ENCODE results near the gene LRRC1.

Gene LRRC1

GRCh38 chr6:53767941-53768340 is 26.9 kb upstream of the LRRC1 start:
- H3K9ac ChIP-seq (ENCODE audit: low read depth, low read length, poor library complexity) = no peak overlapping the region
- no peak overlapping the region for H3K27ac ChIP-seq (replicated peaks; ENCODE audit: low read length)
- no peak overlapping the region for H4K8ac ChIP-seq (ENCODE audit: low read depth, low read length)
- WGBS, 2 donors (ENCODE audit: extremely low coverage in 2 of 2, insufficient read length in 2 of 2, insufficient replicate concordance in 1 of 2) = no CpG with 5 or more reads among the region's 4 CpGs
- H2BK12ac ChIP-seq (ENCODE audit: low read length) = no peak overlapping the region
- DNase-seq (ENCODE audit: low spot score) = no peak
- no peaks in the 10 kb centered on the region for H3K36me3 ChIP-seq (replicated peaks in 1 of 2; ENCODE audit: control insufficient read depth in 2 of 2, insufficient read depth in 2 of 2, low read length in 2 of 2)
- H3K23ac ChIP-seq (ENCODE audit: low read depth, low read length, poor library complexity) = no peak overlapping the region
- H2BK5ac ChIP-seq (ENCODE audit: low read length) = no peak overlapping the region
- H4K91ac ChIP-seq (ENCODE audit: low read depth, low read length, poor library complexity) = no peak overlapping the region
- no peak overlapping the region for H2AFZ ChIP-seq (ENCODE audit: low read length)
- no peaks in the 10 kb centered on the region for H3K9me3 ChIP-seq (replicated peaks in 1 of 2; ENCODE audit: control insufficient read depth in 2 of 2, insufficient read depth in 1 of 2, low read depth in 1 of 2, low read length in 2 of 2)
- H3K18ac ChIP-seq (ENCODE audit: low read length) = no peak overlapping the region
- H2AK5ac ChIP-seq (ENCODE audit: low read depth, low read length) = no peak overlapping the region
- H2BK120ac ChIP-seq (ENCODE audit: low read depth, low read length) = no peak overlapping the region
- no peak overlapping the region for H3K4me3 ChIP-seq (ENCODE audit: low read length in 2 of 2)
- H3K4me1 ChIP-seq (ENCODE audit: control insufficient read depth in 2 of 2, insufficient read depth in 1 of 2, low read depth in 1 of 2, low read length in 2 of 2) = peaks cover 0 to 5% of the 10 kb centered on the region in 2 donors
- no peaks in the 10 kb centered on the region for H3K27me3 ChIP-seq (ENCODE audit: control insufficient read depth in 3 of 3, insufficient read depth in 3 of 3, low read depth in 1 of 3, low read length in 3 of 3)
- no peak overlapping the region for H3K14ac ChIP-seq (ENCODE audit: low read length)
- H3K4me2 ChIP-seq (ENCODE audit: insufficient read depth, low read length, poor library complexity, severe bottlenecking) = no peak overlapping the region
- no peak overlapping the region for H2BK15ac ChIP-seq (ENCODE audit: low read length)
- H3K79me1 ChIP-seq (ENCODE audit: low read depth, low read length) = no peaks in the 10 kb centered on the region
- H3K4ac ChIP-seq (ENCODE audit: low read length) = no peak overlapping the region

- Histone ChIP-seq H3K4me1 (ENCODE audit: control insufficient read depth in 2 of 2, insufficient read depth in 1 of 2, low read depth in 1 of 2, low read length in 2 of 2) (peaks cover 0 to 5% of the 10 kb centered on the region in 2 donors), H3K4me3 (ENCODE audit: low read length in 2 of 2) (no peak overlapping the region), H3K36me3 (replicated peaks in 1 of 2; ENCODE audit: control insufficient read depth in 2 of 2, insufficient read depth in 2 of 2, low read length in 2 of 2) (no peaks in the 10 kb centered on the region), H3K18ac (ENCODE audit: low read length) (no peak overlapping the region), H2AK5ac (ENCODE audit: low read depth, low read length) (no peak overlapping the region), H3K27ac (replicated peaks; ENCODE audit: low read length) (peak overlapping the region; percentile 22), H3K23ac (ENCODE audit: low read depth, low read length, poor library complexity) (no peak overlapping the region), H2BK15ac (ENCODE audit: low read length) (no peak overlapping the region), H2AFZ (ENCODE audit: low read length) (no peak overlapping the region), H3K9me3 (replicated peaks in 1 of 2; ENCODE audit: control insufficient read depth in 2 of 2, insufficient read depth in 1 of 2, low read depth in 1 of 2, low read length in 2 of 2) (no peaks in the 10 kb centered on the region), H2BK12ac (ENCODE audit: low read length) (no peak overlapping the region), H4K91ac (ENCODE audit: low read depth, low read length, poor library complexity) (no peak overlapping the region), H2BK120ac (ENCODE audit: low read depth, low read length) (no peak overlapping the region), H3K79me1 (ENCODE audit: low read depth, low read length) (no peaks in the 10 kb centered on the region), H2BK5ac (ENCODE audit: low read length) (no peak overlapping the region), H3K4me2 (ENCODE audit: insufficient read depth, low read length, poor library complexity, severe bottlenecking) (no peak overlapping the region), H3K9ac (ENCODE audit: low read depth, low read length, poor library complexity) (no peak overlapping the region), H3K14ac (ENCODE audit: low read length) (no peak overlapping the region), H3K4ac (ENCODE audit: low read length) (no peak overlapping the region), H4K8ac (ENCODE audit: low read depth, low read length) (no peak overlapping the region), H3K27me3 (ENCODE audit: control insufficient read depth in 3 of 3, insufficient read depth in 3 of 3, low read depth in 1 of 3, low read length in 3 of 3) (no peaks in the 10 kb centered on the region)
- DNase-seq (ENCODE audit: low spot score) = no peak
- 100% methylated on average over 1 of the region's 2 CpGs; no CpG with 5 or more reads in 1 of the 2 donors for WGBS, 2 donors (ENCODE audit: extremely low coverage in 2 of 2, insufficient read length in 2 of 2, insufficient replicate concordance in 1 of 2)
These were observed 26.2 kb upstream of the LRRC1 start for GRCh38 chr6:53768636-53769035.

- Histone ChIP-seq H3K4me3 (ENCODE audit: low read length in 2 of 2) (no peak overlapping the region), H2BK120ac (ENCODE audit: low read depth, low read length) (no peak overlapping the region), H3K9me3 (replicated peaks in 1 of 2; ENCODE audit: control insufficient read depth in 2 of 2, insufficient read depth in 1 of 2, low read depth in 1 of 2, low read length in 2 of 2) (peaks cover 0 to 5% of the 10 kb centered on the region in 2 donors), H3K9ac (ENCODE audit: low read depth, low read length, poor library complexity) (no peak overlapping the region), H4K8ac (ENCODE audit: low read depth, low read length) (no peak overlapping the region), H3K4ac (ENCODE audit: low read length) (no peak overlapping the region), H3K23ac (ENCODE audit: low read depth, low read length, poor library complexity) (no peak overlapping the region), H3K27me3 (ENCODE audit: control insufficient read depth in 3 of 3, insufficient read depth in 3 of 3, low read depth in 1 of 3, low read length in 3 of 3) (no peaks in the 10 kb centered on the region), H3K4me1 (ENCODE audit: control insufficient read depth in 2 of 2, insufficient read depth in 1 of 2, low read depth in 1 of 2, low read length in 2 of 2) (peaks cover 0 to 5% of the 10 kb centered on the region in 2 donors), H2AK5ac (ENCODE audit: low read depth, low read length) (no peak overlapping the region), H3K27ac (replicated peaks; ENCODE audit: low read length) (no peak overlapping the region), H3K4me2 (ENCODE audit: insufficient read depth, low read length, poor library complexity, severe bottlenecking) (no peak overlapping the region), H3K36me3 (replicated peaks in 1 of 2; ENCODE audit: control insufficient read depth in 2 of 2, insufficient read depth in 2 of 2, low read length in 2 of 2) (no peaks in the 10 kb centered on the region), H4K91ac (ENCODE audit: low read depth, low read length, poor library complexity) (no peak overlapping the region), H2BK12ac (ENCODE audit: low read length) (no peak overlapping the region), H3K18ac (ENCODE audit: low read length) (no peak overlapping the region), H2BK5ac (ENCODE audit: low read length) (no peak overlapping the region), H3K14ac (ENCODE audit: low read length) (no peak overlapping the region), H2AFZ (ENCODE audit: low read length) (no peak overlapping the region), H2BK15ac (ENCODE audit: low read length) (no peak overlapping the region), H3K79me1 (ENCODE audit: low read depth, low read length) (no peaks in the 10 kb centered on the region)
- WGBS, 2 donors (ENCODE audit: extremely low coverage in 2 of 2, insufficient read length in 2 of 2, insufficient replicate concordance in 1 of 2) = no CpG with 5 or more reads among the region's 2 CpGs
- DNase-seq (ENCODE audit: low spot score) = no peak
These were observed 24.0 kb upstream of the LRRC1 start for GRCh38 chr6:53770780-53771249.

GRCh38 chr6:53771785-53772624 is 22.8 kb upstream of the LRRC1 start:
- H3K4me2 ChIP-seq (ENCODE audit: insufficient read depth, low read length, poor library complexity, severe bottlenecking) = no peak overlapping the region
- H3K36me3 ChIP-seq (replicated peaks in 1 of 2; ENCODE audit: control insufficient read depth in 2 of 2, insufficient read depth in 2 of 2, low read length in 2 of 2) = no peaks in the 10 kb centered on the region
- DNase-seq (ENCODE audit: low spot score) = no peak
- no peak overlapping the region for H4K8ac ChIP-seq (ENCODE audit: low read depth, low read length)
- no CpG with 5 or more reads among the region's 2 CpGs for WGBS, 2 donors (ENCODE audit: extremely low coverage in 2 of 2, insufficient read length in 2 of 2, insufficient replicate concordance in 1 of 2)
- no peak overlapping the region for H3K23ac ChIP-seq (ENCODE audit: low read depth, low read length, poor library complexity)
- H3K9ac ChIP-seq (ENCODE audit: low read depth, low read length, poor library complexity) = no peak overlapping the region
- no peak overlapping the region for H3K18ac ChIP-seq (ENCODE audit: low read length)
- no peaks in the 10 kb centered on the region for H3K27me3 ChIP-seq (ENCODE audit: control insufficient read depth in 3 of 3, insufficient read depth in 3 of 3, low read depth in 1 of 3, low read length in 3 of 3)
- no peak overlapping the region for H2AK5ac ChIP-seq (ENCODE audit: low read depth, low read length)
- peaks cover 0 to 5% of the 10 kb centered on the region in 2 donors for H3K4me1 ChIP-seq (ENCODE audit: control insufficient read depth in 2 of 2, insufficient read depth in 1 of 2, low read depth in 1 of 2, low read length in 2 of 2)
- H3K79me1 ChIP-seq (ENCODE audit: low read depth, low read length) = no peaks in the 10 kb centered on the region
- H3K4ac ChIP-seq (ENCODE audit: low read length) = no peak overlapping the region
- no peak overlapping the region for H2BK12ac ChIP-seq (ENCODE audit: low read length)
- no peak overlapping the region for H2BK120ac ChIP-seq (ENCODE audit: low read depth, low read length)
- H3K4me3 ChIP-seq (ENCODE audit: low read length in 2 of 2) = no peak overlapping the region
- H4K91ac ChIP-seq (ENCODE audit: low read depth, low read length, poor library complexity) = no peak overlapping the region
- H3K14ac ChIP-seq (ENCODE audit: low read length) = no peak overlapping the region
- H2AFZ ChIP-seq (ENCODE audit: low read length) = no peak overlapping the region
- peaks cover 0 to 5% of the 10 kb centered on the region in 2 donors for H3K9me3 ChIP-seq (replicated peaks in 1 of 2; ENCODE audit: control insufficient read depth in 2 of 2, insufficient read depth in 1 of 2, low read depth in 1 of 2, low read length in 2 of 2)
- no peak overlapping the region for H2BK5ac ChIP-seq (ENCODE audit: low read length)
- no peak overlapping the region for H3K27ac ChIP-seq (replicated peaks; ENCODE audit: low read length)
- H2BK15ac ChIP-seq (ENCODE audit: low read length) = no peak overlapping the region
